ENCODE results near the gene EYA4. TPM values are rescaled to one million over a fixed set of nuclear protein-coding genes. Genes with fewer than 3 reads are reported as not detected.

The EYA4 gene
- total and polyA plus RNA-seq, 3 donors from 2014 or later = 8.1 to 11.3 (median 10.7) TPM

DNA sequence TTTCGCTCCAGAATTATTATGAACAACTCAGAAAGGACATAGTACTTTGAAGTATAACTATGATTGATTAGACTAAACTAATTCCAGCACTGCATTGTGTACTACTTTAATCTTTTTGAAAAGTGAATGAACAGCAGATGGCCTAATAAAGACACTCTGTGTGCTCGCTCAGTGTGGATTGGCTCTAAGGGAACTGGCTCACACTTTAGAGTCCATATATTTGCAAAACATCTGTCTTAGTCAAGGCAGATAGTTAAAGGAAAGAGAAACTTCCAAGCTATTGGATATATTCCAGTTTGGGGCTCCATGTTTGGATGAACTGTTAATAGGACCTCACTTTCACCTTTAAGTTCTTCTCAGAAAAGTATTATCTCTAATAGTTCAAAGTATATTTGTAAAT is 218.9 kb downstream of the EYA4 start:
- Histone ChIP-seq H3K9me3 (no peaks in the 10 kb centered on the region), H3K4me3 (no peak overlapping the region), H3K4me1 (no peaks in the 10 kb centered on the region), H3K36me3 (ENCODE audit: low read depth, missing control alignments) (no peaks in the 10 kb centered on the region), H3K27ac (no peak overlapping the region), H3K27me3 (no peaks in the 10 kb centered on the region)
- TF ChIP-seq, protein P1, sequence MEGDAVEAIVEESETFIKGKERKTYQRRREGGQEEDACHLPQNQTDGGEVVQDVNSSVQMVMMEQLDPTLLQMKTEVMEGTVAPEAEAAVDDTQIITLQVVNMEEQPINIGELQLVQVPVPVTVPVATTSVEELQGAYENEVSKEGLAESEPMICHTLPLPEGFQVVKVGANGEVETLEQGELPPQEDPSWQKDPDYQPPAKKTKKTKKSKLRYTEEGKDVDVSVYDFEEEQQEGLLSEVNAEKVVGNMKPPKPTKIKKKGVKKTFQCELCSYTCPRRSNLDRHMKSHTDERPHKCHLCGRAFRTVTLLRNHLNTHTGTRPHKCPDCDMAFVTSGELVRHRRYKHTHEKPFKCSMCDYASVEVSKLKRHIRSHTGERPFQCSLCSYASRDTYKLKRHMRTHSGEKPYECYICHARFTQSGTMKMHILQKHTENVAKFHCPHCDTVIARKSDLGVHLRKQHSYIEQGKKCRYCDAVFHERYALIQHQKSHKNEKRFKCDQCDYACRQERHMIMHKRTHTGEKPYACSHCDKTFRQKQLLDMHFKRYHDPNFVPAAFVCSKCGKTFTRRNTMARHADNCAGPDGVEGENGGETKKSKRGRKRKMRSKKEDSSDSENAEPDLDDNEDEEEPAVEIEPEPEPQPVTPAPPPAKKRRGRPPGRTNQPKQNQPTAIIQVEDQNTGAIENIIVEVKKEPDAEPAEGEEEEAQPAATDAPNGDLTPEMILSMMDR (IDR thresholded peaks at IDR 0.05) = no peak
- WGBS, 2 donors = 66 to 74% methylated on average over 2 of the region's 2 CpGs
- intact Hi-C loops (cut with DNase I; ENCODE audit: low total_unique reads) = no loop called here
- no peak for DNase-seq

- DNase-seq = no peak
- no peaks in the 10 kb centered on the region for H3K4me1 ChIP-seq
- intact Hi-C loops (cut with DNase I; ENCODE audit: low total_unique reads) = no loop called here
- WGBS, 2 donors = 84 to 86% methylated on average over 1 of the region's 1 CpG
- H3K4me3 ChIP-seq = no peak overlapping the region
- TF ChIP-seq POLR2A (IDR thresholded peaks at IDR 0.05) = no peak
- TF ChIP-seq, protein P1 (IDR thresholded peaks at IDR 0.05) = no peak
- H3K36me3 ChIP-seq (ENCODE audit: low read depth, missing control alignments) = no peaks in the 10 kb centered on the region
- H3K9me3 ChIP-seq = no peaks in the 10 kb centered on the region
- no peaks in the 10 kb centered on the region for H3K27me3 ChIP-seq
- H3K27ac ChIP-seq = no peak overlapping the region
Measured at GRCh38 chr6:133463790-133464189, 222.6 kb downstream of the EYA4 start.

DNA sequence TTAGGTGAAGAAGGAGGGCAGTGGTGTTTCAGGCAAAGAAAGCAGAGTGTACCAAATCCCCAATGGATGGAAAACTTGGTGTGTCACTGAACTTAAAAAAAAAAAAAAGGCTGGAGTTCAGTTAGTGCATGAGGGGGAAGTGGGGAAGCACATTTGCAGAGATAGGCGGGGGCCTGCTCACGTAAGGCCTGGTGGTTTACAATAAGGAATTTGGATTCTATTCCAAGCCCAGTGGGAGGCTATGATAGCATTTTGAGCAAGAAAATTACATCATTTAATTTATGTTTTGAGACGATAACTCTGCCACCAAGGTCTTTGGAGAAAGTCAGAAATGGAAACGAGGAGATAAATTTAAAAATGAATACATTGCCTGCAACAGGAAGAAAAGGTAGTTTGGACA is 225.5 kb downstream of the EYA4 start:
- TF ChIP-seq POLR2A (IDR thresholded peaks at IDR 0.05) = no peak
- TF ChIP-seq, protein P1 (IDR thresholded peaks at IDR 0.05) = no peak
- intact Hi-C loops (cut with DNase I; ENCODE audit: low total_unique reads) = no loop called here

DNA sequence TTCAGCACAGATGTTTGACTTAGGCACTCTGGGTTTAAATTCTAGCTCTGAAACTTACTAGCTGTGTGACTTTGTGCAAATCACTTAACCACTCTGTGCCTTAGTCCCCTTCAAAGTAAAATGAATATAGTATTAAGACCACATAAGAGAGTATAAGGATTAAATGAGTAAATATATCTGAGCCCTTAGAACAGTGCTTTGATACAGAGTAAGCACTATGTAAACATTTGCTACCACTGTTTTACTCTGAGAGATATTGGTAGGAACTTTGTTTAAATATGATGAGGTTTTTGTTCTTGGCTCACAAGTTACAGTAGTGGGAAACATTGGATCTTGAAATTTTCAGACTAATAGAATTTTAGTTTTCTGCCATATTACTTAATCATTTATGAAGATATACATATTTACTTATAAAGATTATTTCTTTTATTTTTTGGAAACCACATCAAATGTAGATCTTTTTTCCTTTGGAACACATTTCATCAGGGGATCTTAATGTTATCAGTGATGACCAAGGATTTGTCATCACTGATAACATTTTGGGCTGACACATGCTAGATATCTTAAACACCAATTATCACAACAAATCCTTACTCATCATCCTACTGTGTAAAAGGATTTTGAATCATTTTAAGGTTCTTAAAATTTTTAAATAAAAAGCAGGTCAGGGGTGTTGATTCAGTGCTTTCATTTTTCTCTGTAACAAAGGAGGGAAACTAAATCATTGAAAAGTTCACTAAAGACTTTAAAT is 226.2 kb downstream of the EYA4 start:
- TF ChIP-seq POLR2A (IDR thresholded peaks at IDR 0.05) = no peak
- TF ChIP-seq, protein P1 (IDR thresholded peaks at IDR 0.05) = no peak
- no peak for DNase-seq
- Histone ChIP-seq H3K4me3 (no peak overlapping the region), H3K36me3 (ENCODE audit: low read depth, missing control alignments) (no peaks in the 10 kb centered on the region), H3K4me1 (no peaks in the 10 kb centered on the region), H3K9me3 (no peaks in the 10 kb centered on the region), H3K27ac (no peak overlapping the region), H3K27me3 (no peaks in the 10 kb centered on the region)
- intact Hi-C loops (cut with DNase I; ENCODE audit: low total_unique reads) = no loop called here

More for the DNA sequence above, 225.5 kb downstream of the EYA4 start:
- no peak for DNase-seq
- no peaks in the 10 kb centered on the region for H3K9me3 ChIP-seq
- H3K36me3 ChIP-seq (ENCODE audit: low read depth, missing control alignments) = no peaks in the 10 kb centered on the region
- no peak overlapping the region for H3K4me3 ChIP-seq
- 67 to 68% methylated on average over 4 of the region's 4 CpGs for WGBS, 2 donors
- no peaks in the 10 kb centered on the region for H3K4me1 ChIP-seq
- no peaks in the 10 kb centered on the region for H3K27me3 ChIP-seq
- no peak overlapping the region for H3K27ac ChIP-seq

DNA sequence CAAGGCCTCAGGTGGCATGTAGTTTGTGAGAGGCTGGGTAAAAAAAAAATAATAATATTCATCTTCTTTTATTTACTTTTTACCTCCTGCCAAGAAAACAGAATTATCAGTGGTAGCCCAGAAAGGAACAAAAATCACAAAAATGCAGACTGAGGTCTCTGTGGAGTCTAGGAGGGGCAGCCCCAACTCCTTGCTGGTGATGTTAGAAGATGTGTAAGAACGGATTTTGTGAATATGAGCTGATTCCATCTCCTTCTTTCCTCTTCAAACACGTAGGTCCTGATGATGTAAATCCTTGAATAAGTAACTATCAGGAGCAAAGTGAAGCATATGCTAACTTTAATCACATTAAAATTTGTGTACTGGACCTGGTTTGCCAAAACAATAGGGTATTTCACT is 226.8 kb downstream of the EYA4 start:
- no peaks in the 10 kb centered on the region for H3K27me3 ChIP-seq
- H3K27ac ChIP-seq = no peak overlapping the region
- 67 to 69% methylated on average over 2 of the region's 2 CpGs for WGBS, 2 donors
- H3K4me3 ChIP-seq = no peak overlapping the region
- no peaks in the 10 kb centered on the region for H3K4me1 ChIP-seq
- no peak for DNase-seq
- intact Hi-C loops (cut with DNase I; ENCODE audit: low total_unique reads) = no loop called here
- no peaks in the 10 kb centered on the region for H3K36me3 ChIP-seq (ENCODE audit: low read depth, missing control alignments)
- TF ChIP-seq POLR2A (IDR thresholded peaks at IDR 0.05) = no peak
- TF ChIP-seq, protein P1 (IDR thresholded peaks at IDR 0.05) = no peak
- no peaks in the 10 kb centered on the region for H3K9me3 ChIP-seq
